Vein endothelial cell (primary cell): Measurements from ENCODE around the gene HELB. TPM values are rescaled to one million over a fixed set of nuclear protein-coding genes. Genes with fewer than 3 reads are reported as not detected.

Experiments
- total RNA-seq: library from RNA; depleted of rRNA; stranded (reverse); fragments of >200 nt; gene quantifications from 2 replicates; pipeline ENCODE4 v1.2.3, GENCODE V29; 2012

HELB gene
- total RNA-seq = 1.6 and 2.6 TPM in 2 replicates

DNA sequence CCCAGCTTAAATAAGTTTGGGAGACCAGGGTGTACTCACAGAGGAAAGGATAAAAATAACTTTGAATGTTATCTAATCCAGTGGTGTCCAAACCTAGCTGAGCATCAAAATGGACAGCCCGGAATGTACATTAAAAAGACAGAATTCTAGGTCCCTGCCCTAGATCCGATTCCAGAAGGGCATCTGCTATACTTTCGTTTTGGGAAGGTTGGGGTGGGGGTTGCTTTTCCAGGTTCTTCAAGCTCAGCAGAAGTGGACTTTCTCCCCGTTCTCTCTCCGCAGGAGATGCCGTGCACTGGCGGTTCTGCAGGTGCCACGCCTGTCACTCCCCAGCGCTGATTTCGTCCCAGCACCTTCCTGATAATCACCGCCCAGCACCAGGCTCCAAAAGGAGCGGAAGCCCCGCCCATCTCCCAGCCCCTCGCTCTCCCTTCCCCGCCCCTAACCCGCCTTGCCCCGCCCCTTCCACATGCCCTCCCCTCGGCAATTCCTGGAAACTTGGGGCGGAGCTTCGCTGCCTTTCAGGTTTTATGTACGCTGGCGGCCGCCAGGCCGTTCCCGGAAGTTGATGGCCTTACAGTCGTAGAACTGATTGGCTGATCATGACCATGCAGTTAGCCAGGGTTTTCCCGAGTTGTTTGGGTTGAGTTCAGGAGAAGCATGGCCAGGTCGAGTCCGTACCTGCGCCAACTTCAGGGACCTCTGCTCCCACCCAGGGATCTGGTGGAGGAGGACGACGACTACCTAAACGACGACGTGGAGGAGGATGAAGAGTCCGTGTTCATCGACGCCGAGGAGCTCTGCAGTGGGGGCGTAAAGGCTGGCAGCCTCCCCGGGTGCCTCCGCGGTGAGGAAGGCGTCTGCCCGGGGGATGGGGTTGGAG lies at the start of gene HELB:
TSS of gene HELB (plus strand) at position 550 of the 883 bp plus-strand sequence. CDS start at position 661, 111 bp downstream.

Other genes starting within 250 kb of the HELB start
- gene LLPH, start 171.7 kb upstream of the HELB start, total RNA-seq = 3.3 and 5.9 TPM in 2 replicates
- gene TMBIM4, start 132.5 kb upstream of the HELB start, total RNA-seq = 103 and 117 TPM in 2 replicates
- 9.8 and 11.6 TPM in 2 replicates for gene IRAK3, start 113.3 kb upstream of the HELB start, total RNA-seq